Kidney (tissue), 14 donors: ENCODE data around the gene C16orf90. TPM values are rescaled to one million over a fixed set of nuclear protein-coding genes. Genes with fewer than 3 reads are reported as not detected.

ENCODE experiments used
- DNase-seq, 5 donors: peaks; one replicate each; pipeline ENCODE4 v3.0.0-alpha.2; 2013 to 2020
- FAIRE-seq: peaks from 2 replicates; lab custom pipeline; 2012; peaks lifted over from hg19 to GRCh38; lab: Jason Lieb, UNC
- H3K27ac ChIP-seq, 2 donors: one replicate each; pipeline ENCODE4 v1.7.0; 2013; ENCODE audit warnings: low read depth in 2 of 2, low read length in 2 of 2, inconsistent platforms in 1 of 2
- H3K27me3 ChIP-seq: one replicate; pipeline ENCODE4 v1.7.1; 2013; ENCODE audit warnings: low read length, inconsistent platforms; ENCODE audit not compliant: control insufficient read depth, insufficient read depth
- H3K36me3 ChIP-seq, 3 donors: one replicate each; pipeline versions ENCODE4 v1.7.0 to v1.7.1; 2013; ENCODE audit warnings: low read length in 3 of 3, control low read depth in 1 of 3, inconsistent platforms in 1 of 3; ENCODE audit not compliant: insufficient read depth in 3 of 3, control insufficient read depth in 2 of 3
- H3K4me1 ChIP-seq, 3 donors: one replicate each; pipeline versions ENCODE4 v1.7.0 to v1.7.1; 2013; ENCODE audit warnings: low read length in 3 of 3, inconsistent platforms in 1 of 3, low read depth in 1 of 3; ENCODE audit not compliant: control insufficient read depth in 2 of 3, insufficient read depth in 2 of 3
- H3K4me3 ChIP-seq, 3 donors: one replicate each; pipeline versions ENCODE4 v1.7.0 to v1.8.1; 2013; ENCODE audit warnings: low read length in 3 of 3, control low read depth in 1 of 3, inconsistent platforms in 1 of 3
- H3K9ac ChIP-seq, 3 donors: one replicate each; pipeline versions ENCODE4 v1.7.0 to v1.7.1; 2013; ENCODE audit warnings: low read length in 3 of 3, control low read depth in 1 of 3, inconsistent platforms in 1 of 3
- H3K9me3 ChIP-seq, 3 donors: one replicate each; pipeline versions ENCODE4 v1.7.0 to v1.7.1; 2013; ENCODE audit warnings: low read length in 3 of 3, control low read depth in 1 of 3, inconsistent platforms in 1 of 3; ENCODE audit not compliant: control insufficient read depth in 2 of 3, insufficient read depth in 1 of 3
- CTCF ChIP-seq: IDR thresholded peaks from 3 replicates; pipeline ENCODE4 v1.5.1; 2012; ENCODE audit warnings: mild to moderate bottlenecking, moderate library complexity, borderline replicate concordance; ENCODE audit not compliant: insufficient read depth; ENCODE audit errors: extremely low read depth
- intact Hi-C: fragments of 100-400 bp; cut with DNase I; formaldehyde crosslinking; loops from one replicate; pipeline ENCODE4 v1.11.1; 2022
- polyA plus RNA-seq: library from polyadenylated mRNA; stranded (reverse); fragments of 350-450 nt; fragmentation: Illumina TruSeq; extraction: RNeasy Lipid Tissue Mini Kit (QIAGEN cat#74804); gene quantifications from one replicate; pipeline ENCODE4 v1.2.3, GENCODE V29; 2014; ENCODE audit warnings: low read depth, low replicate concordance; ENCODE audit not compliant: insufficient read depth
- total RNA-seq: library from RNA; stranded (reverse); fragmentation: NEBNext Ultra II Directional; extraction: Animal tissue kit (Norgen Biotek cat#: 25700); gene quantifications from one replicate; pipeline ENCODE4 v1.2.1, GENCODE V29; 2021
- donor health status: control.
- donor health status: control.
- donor health status: control.
- donor health status: control.
- donor health status: control.
- donor health status: DM: yes; HTN: yes; CAD: no.
- donor health status: Normal renal cell carcinoma (clear cell type).

C16orf90 gene
- total and polyA plus RNA-seq, 2 donors from 2014 or later: not detected

GRCh38 chr16:3484318-3485096, 10.8 kb downstream of the C16orf90 start:
- FAIRE-seq: no peak
- no peak overlapping the region for H3K27ac ChIP-seq
- H3K36me3 ChIP-seq: peaks cover 3 to 64% (median 27%) of the 10 kb centered on the region in 3 donors
- H3K9me3 ChIP-seq: no peaks in the 10 kb centered on the region
- H3K4me1 ChIP-seq: no peaks in the 10 kb centered on the region
- peak in 1 of 5 donors; percentile 58 for DNase-seq
- intact Hi-C loops: no loop called here
- H3K4me3 ChIP-seq: no peak overlapping the region
- H3K9ac ChIP-seq: no peak overlapping the region
- no peaks in the 10 kb centered on the region for H3K27me3 ChIP-seq
- TF ChIP-seq CTCF: no peak

- Histone ChIP-seq H3K4me1 (peaks cover 0 to 2% (median 0%) of the 10 kb centered on the region in 3 donors), H3K36me3 (peaks cover 3 to 70% (median 33%) of the 10 kb centered on the region in 3 donors), H3K4me3 (no peak overlapping the region), H3K9me3 (no peaks in the 10 kb centered on the region), H3K27ac (no peak overlapping the region), H3K27me3 (no peaks in the 10 kb centered on the region), H3K9ac (no peak overlapping the region)
- no peak for FAIRE-seq
- TF ChIP-seq CTCF: no peak
- peak in 1 of 5 donors; percentile 43 for DNase-seq
- intact Hi-C loops: no loop called here
Measured at GRCh38 chr16:3482659-3483241, 12.5 kb downstream of the C16orf90 start.

- no peak overlapping the region for H3K9ac ChIP-seq
- H3K4me1 ChIP-seq: peaks cover 0 to 2% (median 0%) of the 10 kb centered on the region in 3 donors
- no peak overlapping the region for H3K4me3 ChIP-seq
- DNase-seq (peak in 1 of 5 donors; percentile 31), FAIRE-seq (no peak)
- TF ChIP-seq CTCF: no peak
- no peaks in the 10 kb centered on the region for H3K27me3 ChIP-seq
- H3K9me3 ChIP-seq: no peaks in the 10 kb centered on the region
- intact Hi-C loops: no loop called here
- H3K27ac ChIP-seq: no peak overlapping the region
- peaks cover 3 to 74% (median 33%) of the 10 kb centered on the region in 3 donors for H3K36me3 ChIP-seq
Measured at GRCh38 chr16:3481696-3482658, 13.3 kb downstream of the C16orf90 start.
